Uterus (tissue), 2 donors: ENCODE data around the gene ITGA11.

ENCODE experiments used
- CTCF ChIP-seq, 4 experiments: fragments of 200-600 bp in 2 of 4; fragments of 450-650 bp in 2 of 4; sonication (generic) in 2 of 4; IDR thresholded peaks; one replicate each; pipeline ENCODE4 v1.5.1; 2016 to 2019; ENCODE audit warnings: antibody characterized with exemption in 4 of 4, mild to moderate bottlenecking in 2 of 4, moderate library complexity in 1 of 4
- POLR2A ChIP-seq, 2 donors: fragments of 450-650 bp; IDR thresholded peaks; one replicate each; pipeline ENCODE4 v1.6.1; 2016; ENCODE audit warnings: antibody characterized with exemption in 2 of 2, mild to moderate bottlenecking in 1 of 2, moderate library complexity in 1 of 2

GRCh38 chr15:68421798-68422402, 10.1 kb downstream of the ITGA11 start:
- no peak for TF ChIP-seq POLR2A (IDR thresholded peaks at IDR 0.05)
- TF ChIP-seq CTCF (IDR thresholded peaks at IDR 0.05) = no peak
